ENCODE measurements around the gene ATXN7L1. TPM values are rescaled to one million over a fixed set of nuclear protein-coding genes. Genes with fewer than 3 reads are reported as not detected.

The ATXN7L1 gene
- total RNA-seq, 3 donors from 2014 or later (not counting 1 experiment from before 2014, with no cell fraction given) = 37.5 to 48.6 (median 47.9) TPM

- H3K4me1 Mint-ChIP-seq = peaks cover 4 to 5% of the 10 kb centered on the region in 2 donors
- H3K27me3 Mint-ChIP-seq (ENCODE audit: low read depth in 2 of 2) = no peaks in the 10 kb centered on the region
- H3K27ac ChIP-seq (ENCODE audit: low read length) = no peak overlapping the region
- TF ChIP-seq CTCF (IDR thresholded peaks at IDR 0.05) = no peak
- no peak overlapping the region for H3K4me3 Mint-ChIP-seq
- ATAC-seq = no peak
- no peaks in the 10 kb centered on the region for H3K4me1 ChIP-seq (ENCODE audit: control insufficient read depth, insufficient read depth, low read length)
- H3K27me3 ChIP-seq (ENCODE audit: control insufficient read depth, insufficient read depth, low read length) = no peaks in the 10 kb centered on the region
- H3K9me3 ChIP-seq (ENCODE audit: control insufficient read depth, insufficient read depth, low read length) = no peaks in the 10 kb centered on the region
- no peak overlapping the region for H3K4me3 ChIP-seq (ENCODE audit: low read length)
- H3K27ac Mint-ChIP-seq = no peak overlapping the region
- no peaks in the 10 kb centered on the region for H3K36me3 ChIP-seq (ENCODE audit: control insufficient read depth, insufficient read depth, low read length)
- no peaks in the 10 kb centered on the region for H3K36me3 Mint-ChIP-seq
- no peaks in the 10 kb centered on the region for H3K9me3 Mint-ChIP-seq
- intact Hi-C loops (cut with micrococcal nuclease) = no loop called here
- no peak for DNase-seq
- WGBS (ENCODE audit: insufficient coverage) = 89% methylated on average over 4 of the region's 4 CpGs
Measured at GRCh38 chr7:105779856-105780780, 96.3 kb downstream of the ATXN7L1 start.

- no peaks in the 10 kb centered on the region for H3K36me3 Mint-ChIP-seq
Measured at GRCh38 chr7:105778956-105779355, 97.4 kb downstream of the ATXN7L1 start.

GRCh38 chr7:105776986-105777910, 99.2 kb downstream of the ATXN7L1 start:
- H3K4me3 ChIP-seq (ENCODE audit: low read length) = no peak overlapping the region
- intact Hi-C loops (cut with micrococcal nuclease) = no loop called here
- no peaks in the 10 kb centered on the region for H3K36me3 ChIP-seq (ENCODE audit: control insufficient read depth, insufficient read depth, low read length)
- H3K27ac ChIP-seq (ENCODE audit: low read length) = no peak overlapping the region
- H3K27ac Mint-ChIP-seq = no peak overlapping the region
- 95% methylated on average over 11 of the region's 11 CpGs for WGBS (ENCODE audit: insufficient coverage)
- H3K4me3 Mint-ChIP-seq = no peak overlapping the region
- no peak for TF ChIP-seq CTCF (IDR thresholded peaks at IDR 0.05)
- H3K36me3 Mint-ChIP-seq = no peaks in the 10 kb centered on the region
- DNase-seq (no peak), ATAC-seq (no peak)
- H3K4me1 Mint-ChIP-seq = peaks cover 4 to 18% of the 10 kb centered on the region in 2 donors
- H3K27me3 ChIP-seq (ENCODE audit: control insufficient read depth, insufficient read depth, low read length) = no peaks in the 10 kb centered on the region
- H3K4me1 ChIP-seq (ENCODE audit: control insufficient read depth, insufficient read depth, low read length) = no peaks in the 10 kb centered on the region
- no peaks in the 10 kb centered on the region for H3K9me3 ChIP-seq (ENCODE audit: control insufficient read depth, insufficient read depth, low read length)
- no peaks in the 10 kb centered on the region for H3K9me3 Mint-ChIP-seq
- no peaks in the 10 kb centered on the region for H3K27me3 Mint-ChIP-seq (ENCODE audit: low read depth in 2 of 2)

More at GRCh38 chr7:105778956-105779355, 97.4 kb downstream of the ATXN7L1 start:
- no peak overlapping the region for H3K27ac ChIP-seq (ENCODE audit: low read length)
- DNase-seq (no peak), ATAC-seq (no peak)
- H3K9me3 Mint-ChIP-seq = no peaks in the 10 kb centered on the region
- peaks cover 4 to 8% of the 10 kb centered on the region in 2 donors for H3K4me1 Mint-ChIP-seq
- H3K4me3 ChIP-seq (ENCODE audit: low read length) = no peak overlapping the region
- H3K27me3 Mint-ChIP-seq (ENCODE audit: low read depth in 2 of 2) = no peaks in the 10 kb centered on the region
- no peaks in the 10 kb centered on the region for H3K36me3 ChIP-seq (ENCODE audit: control insufficient read depth, insufficient read depth, low read length)
- intact Hi-C loops (cut with micrococcal nuclease) = no loop called here
- no peaks in the 10 kb centered on the region for H3K9me3 ChIP-seq (ENCODE audit: control insufficient read depth, insufficient read depth, low read length)
- no peaks in the 10 kb centered on the region for H3K27me3 ChIP-seq (ENCODE audit: control insufficient read depth, insufficient read depth, low read length)
- no peaks in the 10 kb centered on the region for H3K4me1 ChIP-seq (ENCODE audit: control insufficient read depth, insufficient read depth, low read length)
- 88% methylated on average over 2 of the region's 3 CpGs for WGBS (ENCODE audit: insufficient coverage)
- H3K27ac Mint-ChIP-seq = no peak overlapping the region
- TF ChIP-seq CTCF (IDR thresholded peaks at IDR 0.05) = no peak
- H3K4me3 Mint-ChIP-seq = no peak overlapping the region

Measured in natural killer cell (primary cell).